Measurements from ENCODE around the gene ASPDH.

Gene ASPDH

GRCh38 chr19:50513746-50514345 lies at the start of gene ASPDH:
Gene ASPDH, minus strand, starts transcription at chr19:50513913. Its CDS starts 90 bp downstream, at chr19:50513823.
- DNase-seq, result no peak

- DNase-seq, result no peak
These were observed 49.3 kb upstream of the ASPDH start for GRCh38 chr19:50562996-50563395.

- DNase-seq, result no peak
These were observed 48.6 kb upstream of the ASPDH start for GRCh38 chr19:50562329-50562728.

- no peak for DNase-seq
These were observed 45.9 kb upstream of the ASPDH start for GRCh38 chr19:50559636-50560035.

GRCh38 chr19:50558449-50558848 lies 44.7 kb upstream of the ASPDH start:
- DNase-seq, result no peak

- DNase-seq, result no peak
These were observed 44.3 kb upstream of the ASPDH start for GRCh38 chr19:50558039-50558438.

- DNase-seq, result no peak
These were observed 43.4 kb upstream of the ASPDH start for GRCh38 chr19:50557009-50557613.

- peak; percentile 91 for DNase-seq
These were observed 42.7 kb upstream of the ASPDH start for GRCh38 chr19:50556282-50557008.

- no peak for DNase-seq
These were observed 42.0 kb upstream of the ASPDH start for GRCh38 chr19:50555450-50556281.

- no peak for DNase-seq
These were observed 41.3 kb upstream of the ASPDH start for GRCh38 chr19:50555033-50555432.

GRCh38 chr19:50554212-50554611 lies 40.5 kb upstream of the ASPDH start:
- DNase-seq, result no peak

GRCh38 chr19:50553134-50553703 lies 39.5 kb upstream of the ASPDH start:
- no peak for DNase-seq

- DNase-seq, result no peak
These were observed 38.8 kb upstream of the ASPDH start for GRCh38 chr19:50552540-50552939.

- DNase-seq, result no peak
These were observed 38.0 kb upstream of the ASPDH start for GRCh38 chr19:50551715-50552187.

- DNase-seq, result no peak
These were observed 37.5 kb upstream of the ASPDH start for GRCh38 chr19:50551034-50551714.

GRCh38 chr19:50550594-50550966 lies 36.9 kb upstream of the ASPDH start:
- no peak for DNase-seq

- no peak for DNase-seq
These were observed 36.3 kb upstream of the ASPDH start for GRCh38 chr19:50549927-50550593.

GRCh38 chr19:50549059-50549926 lies 35.6 kb upstream of the ASPDH start:
- DNase-seq, result no peak

- DNase-seq, result no peak
These were observed 34.7 kb upstream of the ASPDH start for GRCh38 chr19:50548191-50549058.

Measured in activated CD8-positive, alpha-beta memory T cell treated with anti-CD3 and anti-CD28 coated beads for 24 hours (primary cell).